ENCODE results near the gene LAMB4.

Gene LAMB4, protein sequence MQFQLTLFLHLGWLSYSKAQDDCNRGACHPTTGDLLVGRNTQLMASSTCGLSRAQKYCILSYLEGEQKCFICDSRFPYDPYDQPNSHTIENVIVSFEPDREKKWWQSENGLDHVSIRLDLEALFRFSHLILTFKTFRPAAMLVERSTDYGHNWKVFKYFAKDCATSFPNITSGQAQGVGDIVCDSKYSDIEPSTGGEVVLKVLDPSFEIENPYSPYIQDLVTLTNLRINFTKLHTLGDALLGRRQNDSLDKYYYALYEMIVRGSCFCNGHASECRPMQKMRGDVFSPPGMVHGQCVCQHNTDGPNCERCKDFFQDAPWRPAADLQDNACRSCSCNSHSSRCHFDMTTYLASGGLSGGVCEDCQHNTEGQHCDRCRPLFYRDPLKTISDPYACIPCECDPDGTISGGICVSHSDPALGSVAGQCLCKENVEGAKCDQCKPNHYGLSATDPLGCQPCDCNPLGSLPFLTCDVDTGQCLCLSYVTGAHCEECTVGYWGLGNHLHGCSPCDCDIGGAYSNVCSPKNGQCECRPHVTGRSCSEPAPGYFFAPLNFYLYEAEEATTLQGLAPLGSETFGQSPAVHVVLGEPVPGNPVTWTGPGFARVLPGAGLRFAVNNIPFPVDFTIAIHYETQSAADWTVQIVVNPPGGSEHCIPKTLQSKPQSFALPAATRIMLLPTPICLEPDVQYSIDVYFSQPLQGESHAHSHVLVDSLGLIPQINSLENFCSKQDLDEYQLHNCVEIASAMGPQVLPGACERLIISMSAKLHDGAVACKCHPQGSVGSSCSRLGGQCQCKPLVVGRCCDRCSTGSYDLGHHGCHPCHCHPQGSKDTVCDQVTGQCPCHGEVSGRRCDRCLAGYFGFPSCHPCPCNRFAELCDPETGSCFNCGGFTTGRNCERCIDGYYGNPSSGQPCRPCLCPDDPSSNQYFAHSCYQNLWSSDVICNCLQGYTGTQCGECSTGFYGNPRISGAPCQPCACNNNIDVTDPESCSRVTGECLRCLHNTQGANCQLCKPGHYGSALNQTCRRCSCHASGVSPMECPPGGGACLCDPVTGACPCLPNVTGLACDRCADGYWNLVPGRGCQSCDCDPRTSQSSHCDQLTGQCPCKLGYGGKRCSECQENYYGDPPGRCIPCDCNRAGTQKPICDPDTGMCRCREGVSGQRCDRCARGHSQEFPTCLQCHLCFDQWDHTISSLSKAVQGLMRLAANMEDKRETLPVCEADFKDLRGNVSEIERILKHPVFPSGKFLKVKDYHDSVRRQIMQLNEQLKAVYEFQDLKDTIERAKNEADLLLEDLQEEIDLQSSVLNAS (N-terminal part only)

DNA sequence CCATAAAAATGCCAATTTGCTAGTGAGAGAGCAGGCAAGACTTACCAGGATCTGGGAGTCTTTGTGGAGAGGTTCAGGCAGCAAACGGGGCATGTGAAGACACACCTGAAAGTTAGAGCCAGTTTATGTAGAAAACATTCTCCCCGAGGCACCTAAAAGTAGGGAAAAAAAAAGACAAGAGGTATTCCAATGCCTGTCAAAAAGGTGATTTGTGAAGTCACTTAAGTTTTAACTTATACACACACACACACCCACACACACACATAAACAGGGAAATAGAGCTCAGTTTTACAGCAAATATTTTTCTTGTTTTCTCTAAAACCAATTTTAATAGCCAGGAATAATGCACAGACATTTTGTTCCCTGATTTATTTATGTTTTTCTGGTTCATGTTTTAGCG lies at the start of gene LAMB4:
Gene LAMB4, minus strand, starts transcription at position 101 of the 400 bp plus-strand sequence. CDS start 7,197 bp downstream, outside the sequence.
- H3K27me3 Mint-ChIP-seq = peaks cover 8% of the 10 kb centered on the region
- H3K4me1 Mint-ChIP-seq (ENCODE audit: low read depth) = peaks cover 5% of the 10 kb centered on the region
- DNase-seq = no peak
- no peaks in the 10 kb centered on the region for H3K9me3 Mint-ChIP-seq
- no peaks in the 10 kb centered on the region for H3K36me3 Mint-ChIP-seq (ENCODE audit: low read depth)
- H3K27ac Mint-ChIP-seq = no peak within 1 kb of the TSS
- H3K4me3 Mint-ChIP-seq = no peak within 1 kb of the TSS

DNA sequence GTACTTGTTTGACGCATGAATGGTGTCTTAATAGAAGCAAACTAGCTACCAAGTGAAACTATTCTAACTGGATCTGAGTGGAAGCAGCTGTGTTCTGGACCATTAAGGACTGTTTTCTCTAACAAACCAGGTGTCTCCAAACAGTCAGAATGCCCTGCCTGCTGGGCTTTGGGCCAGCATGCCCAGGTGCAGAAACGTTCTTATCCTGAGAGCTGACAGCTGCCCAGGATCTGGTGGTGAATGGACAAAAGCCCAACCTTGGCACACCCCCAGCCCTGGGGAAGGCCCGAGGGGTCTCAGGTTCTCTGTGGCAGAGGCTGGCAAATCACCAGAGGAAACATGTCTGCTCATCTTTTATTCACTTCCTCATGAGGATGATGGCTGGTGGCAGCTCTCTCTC lies 48.2 kb upstream of the LAMB4 start:
- no peaks in the 10 kb centered on the region for H3K4me1 Mint-ChIP-seq (ENCODE audit: low read depth)
- H3K27me3 Mint-ChIP-seq = no peaks in the 10 kb centered on the region
- no peaks in the 10 kb centered on the region for H3K9me3 Mint-ChIP-seq
- DNase-seq = no peak
- H3K27ac Mint-ChIP-seq = no peak overlapping the region
- no peaks in the 10 kb centered on the region for H3K36me3 Mint-ChIP-seq (ENCODE audit: low read depth)
- no peak overlapping the region for H3K4me3 Mint-ChIP-seq

DNA sequence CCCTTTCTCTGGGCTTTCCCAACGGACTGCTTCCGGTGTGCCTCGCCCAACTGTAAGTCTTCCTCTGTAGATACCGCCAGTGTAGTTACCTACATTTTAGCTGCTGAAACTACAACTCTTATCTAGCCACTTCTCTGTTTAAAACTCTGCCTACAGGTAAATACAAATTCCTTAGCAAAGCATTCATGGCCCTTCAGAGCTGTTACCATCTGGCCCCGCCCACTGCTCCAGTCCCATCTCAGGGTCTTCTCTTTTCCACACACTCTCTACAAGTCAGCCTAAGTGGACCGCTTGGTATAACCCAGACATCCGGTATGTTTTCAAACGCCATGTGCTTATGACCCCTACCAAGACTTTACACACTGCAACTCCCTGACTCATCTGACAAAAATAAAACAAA lies 41.0 kb upstream of the LAMB4 start:
- DNase-seq = no peak
- H3K4me3 Mint-ChIP-seq = no peak overlapping the region
- H3K4me1 Mint-ChIP-seq (ENCODE audit: low read depth) = no peaks in the 10 kb centered on the region
- no peaks in the 10 kb centered on the region for H3K9me3 Mint-ChIP-seq
- peaks cover 4% of the 10 kb centered on the region for H3K27me3 Mint-ChIP-seq
- H3K27ac Mint-ChIP-seq = no peak overlapping the region
- no peaks in the 10 kb centered on the region for H3K36me3 Mint-ChIP-seq (ENCODE audit: low read depth)

DNA sequence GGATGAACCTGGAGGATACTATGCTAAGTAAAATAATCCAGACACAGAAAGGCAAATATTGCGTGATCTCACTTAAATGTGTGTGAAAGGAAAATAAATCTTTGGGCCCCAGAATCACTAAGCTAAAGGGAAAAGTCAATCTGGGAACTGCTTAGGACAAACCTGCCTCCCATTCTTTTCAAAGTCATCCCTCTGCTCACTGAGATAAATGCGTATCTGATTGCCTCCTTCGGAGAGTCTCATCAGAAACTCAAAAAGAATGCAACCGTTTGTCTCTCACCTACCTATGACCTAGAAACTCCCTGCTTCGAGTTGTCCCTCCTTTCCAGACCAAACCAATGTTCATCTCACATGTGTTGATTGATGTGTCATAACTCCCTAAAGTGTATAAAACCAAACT lies 40.1 kb upstream of the LAMB4 start:
- Mint-ChIP-seq H3K4me3 (no peak overlapping the region), H3K4me1 (ENCODE audit: low read depth) (no peaks in the 10 kb centered on the region), H3K36me3 (ENCODE audit: low read depth) (no peaks in the 10 kb centered on the region), H3K9me3 (no peaks in the 10 kb centered on the region), H3K27ac (no peak overlapping the region), H3K27me3 (peaks cover 4% of the 10 kb centered on the region)
- no peak for DNase-seq

DNA sequence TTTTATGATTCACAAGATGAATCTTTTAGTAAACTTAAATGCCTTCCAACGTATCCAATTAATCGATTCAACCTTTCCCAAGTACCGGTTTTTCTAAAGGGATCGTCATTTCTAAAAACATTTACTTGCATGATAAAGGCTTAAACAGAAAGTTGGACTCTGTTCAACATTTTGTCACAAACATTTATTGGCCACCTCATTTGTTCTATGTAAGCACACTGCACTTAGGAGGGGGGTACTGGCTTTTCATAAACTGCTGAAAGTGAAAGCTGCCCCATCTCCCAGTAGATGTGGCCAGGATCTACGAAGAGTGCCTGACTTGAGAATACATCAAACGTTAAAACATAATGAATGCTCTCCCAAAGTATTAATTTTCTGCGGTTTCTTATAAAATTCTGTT lies 37.3 kb upstream of the LAMB4 start:
- no peak overlapping the region for H3K27ac Mint-ChIP-seq
- DNase-seq = no peak
- peaks cover 4% of the 10 kb centered on the region for H3K27me3 Mint-ChIP-seq
- no peaks in the 10 kb centered on the region for H3K4me1 Mint-ChIP-seq (ENCODE audit: low read depth)
- H3K36me3 Mint-ChIP-seq (ENCODE audit: low read depth) = no peaks in the 10 kb centered on the region
- peaks cover 4% of the 10 kb centered on the region for H3K9me3 Mint-ChIP-seq
- H3K4me3 Mint-ChIP-seq = no peak overlapping the region

DNA sequence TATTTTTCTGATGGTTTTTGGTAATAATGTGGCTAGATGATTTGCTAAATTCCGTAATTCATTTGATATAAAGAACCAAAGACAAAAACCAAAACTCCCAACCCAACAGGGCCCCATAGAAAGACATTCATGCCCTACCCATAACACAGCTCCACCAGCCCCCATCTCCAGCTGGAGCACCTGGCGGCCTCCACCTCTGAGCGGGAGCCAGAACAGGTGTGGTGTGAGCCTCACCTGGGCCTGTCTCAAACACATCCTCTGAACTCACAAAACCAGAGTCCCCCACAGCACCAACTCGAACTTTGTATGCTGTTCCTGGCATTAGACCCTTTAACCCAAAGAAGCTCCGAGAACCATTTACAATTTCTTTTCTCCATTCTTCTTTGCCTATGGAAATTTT lies 36.5 kb upstream of the LAMB4 start:
- Mint-ChIP-seq H3K27me3 (peaks cover 4% of the 10 kb centered on the region), H3K9me3 (peaks cover 4% of the 10 kb centered on the region), H3K4me3 (no peak overlapping the region), H3K36me3 (ENCODE audit: low read depth) (no peaks in the 10 kb centered on the region), H3K27ac (no peak overlapping the region), H3K4me1 (ENCODE audit: low read depth) (no peaks in the 10 kb centered on the region)
- DNase-seq = no peak

DNA sequence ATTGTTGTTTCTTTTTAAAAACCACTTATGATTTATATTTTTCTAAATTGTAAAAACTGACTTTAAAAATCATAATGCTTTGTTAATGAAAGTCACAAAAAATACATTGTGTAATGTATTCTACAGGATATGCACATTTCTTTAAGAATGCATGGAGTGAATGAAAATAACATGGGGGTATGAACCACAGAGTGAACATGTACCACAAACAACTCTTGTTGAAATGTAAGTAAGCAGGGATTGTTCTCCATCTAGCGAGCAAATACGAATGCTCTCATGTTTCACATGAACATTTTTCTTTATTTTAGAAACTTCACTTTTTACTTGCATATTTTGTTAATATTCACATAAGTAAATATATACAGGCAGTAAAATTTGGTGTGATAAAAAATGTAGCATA lies 35.6 kb upstream of the LAMB4 start:
- H3K4me3 Mint-ChIP-seq = no peak overlapping the region
- peaks cover 4% of the 10 kb centered on the region for H3K27me3 Mint-ChIP-seq
- H3K27ac Mint-ChIP-seq = no peak overlapping the region
- no peak for DNase-seq
- no peaks in the 10 kb centered on the region for H3K4me1 Mint-ChIP-seq (ENCODE audit: low read depth)
- H3K9me3 Mint-ChIP-seq = peaks cover 4% of the 10 kb centered on the region
- H3K36me3 Mint-ChIP-seq (ENCODE audit: low read depth) = no peaks in the 10 kb centered on the region

DNA sequence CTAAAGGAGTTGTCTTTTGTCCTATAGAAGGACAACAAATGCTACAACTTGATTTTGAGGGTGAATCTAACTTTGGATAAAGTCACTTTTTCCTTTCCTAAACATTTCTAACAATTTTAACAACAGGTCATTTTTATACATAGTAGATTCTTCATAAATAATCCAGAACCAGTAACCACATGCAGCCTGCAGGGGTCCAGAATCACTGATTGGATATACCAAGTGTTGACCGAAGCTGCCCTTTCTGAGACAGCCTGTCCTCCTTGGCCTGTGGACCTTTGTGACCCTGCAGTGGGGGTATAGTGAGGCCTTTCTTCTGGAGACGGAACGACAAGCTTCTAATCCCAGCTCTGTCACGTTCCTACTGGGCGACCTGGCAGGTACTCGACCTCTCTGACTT lies 34.8 kb upstream of the LAMB4 start:
- Mint-ChIP-seq H3K4me3 (no peak overlapping the region), H3K9me3 (peaks cover 4% of the 10 kb centered on the region), H3K27ac (no peak overlapping the region), H3K36me3 (ENCODE audit: low read depth) (no peaks in the 10 kb centered on the region), H3K4me1 (ENCODE audit: low read depth) (no peaks in the 10 kb centered on the region), H3K27me3 (peaks cover 8% of the 10 kb centered on the region)
- no peak for DNase-seq

DNA sequence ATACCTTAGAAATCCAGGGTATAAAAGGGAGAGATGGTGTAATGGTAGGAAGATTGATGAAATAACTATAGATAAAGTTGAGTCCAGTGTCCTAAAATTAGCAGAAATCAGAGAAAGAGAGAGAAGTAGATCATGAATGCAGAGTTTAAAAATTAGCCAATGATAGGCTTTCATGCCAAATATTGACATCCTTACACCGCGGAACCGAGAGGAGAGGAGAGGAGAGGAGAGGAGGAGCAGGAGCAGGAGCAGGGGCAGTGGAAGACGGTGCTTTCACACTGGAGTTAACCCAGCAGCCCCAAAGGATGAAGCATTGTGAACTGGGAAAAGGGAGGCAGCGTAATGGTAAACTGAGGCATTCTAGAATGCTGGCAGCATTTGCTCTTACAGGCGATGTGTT lies 34.2 kb upstream of the LAMB4 start:
- H3K27me3 Mint-ChIP-seq = peaks cover 9% of the 10 kb centered on the region
- H3K36me3 Mint-ChIP-seq (ENCODE audit: low read depth) = no peaks in the 10 kb centered on the region
- no peak overlapping the region for H3K4me3 Mint-ChIP-seq
- DNase-seq = no peak
- no peaks in the 10 kb centered on the region for H3K4me1 Mint-ChIP-seq (ENCODE audit: low read depth)
- peaks cover 4% of the 10 kb centered on the region for H3K9me3 Mint-ChIP-seq
- H3K27ac Mint-ChIP-seq = no peak overlapping the region

DNA sequence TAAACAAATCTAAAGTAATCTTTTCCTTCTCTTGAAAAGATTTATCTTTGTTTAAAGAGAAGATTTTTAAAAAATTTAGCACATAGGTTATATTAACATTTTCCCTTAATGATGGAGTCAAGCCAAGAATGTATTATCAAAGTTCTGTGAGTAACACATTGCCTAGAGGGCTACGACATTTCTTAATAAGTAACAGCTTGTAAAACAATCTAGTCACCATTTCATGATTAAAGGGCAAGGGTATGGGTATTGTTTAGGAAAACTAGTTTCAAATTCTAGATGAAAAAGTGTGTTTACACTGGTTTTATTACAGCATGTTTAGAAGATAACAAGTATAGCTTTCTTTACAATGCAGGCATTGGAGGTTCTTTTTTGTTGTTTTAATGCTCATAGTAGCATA lies 28.6 kb upstream of the LAMB4 start:
- H3K27me3 Mint-ChIP-seq = peaks cover 19% of the 10 kb centered on the region
- DNase-seq = no peak
- H3K27ac Mint-ChIP-seq = no peak overlapping the region
- no peak overlapping the region for H3K4me3 Mint-ChIP-seq
- no peaks in the 10 kb centered on the region for H3K36me3 Mint-ChIP-seq (ENCODE audit: low read depth)
- peaks cover 1% of the 10 kb centered on the region for H3K4me1 Mint-ChIP-seq (ENCODE audit: low read depth)
- peaks cover 4% of the 10 kb centered on the region for H3K9me3 Mint-ChIP-seq

DNA sequence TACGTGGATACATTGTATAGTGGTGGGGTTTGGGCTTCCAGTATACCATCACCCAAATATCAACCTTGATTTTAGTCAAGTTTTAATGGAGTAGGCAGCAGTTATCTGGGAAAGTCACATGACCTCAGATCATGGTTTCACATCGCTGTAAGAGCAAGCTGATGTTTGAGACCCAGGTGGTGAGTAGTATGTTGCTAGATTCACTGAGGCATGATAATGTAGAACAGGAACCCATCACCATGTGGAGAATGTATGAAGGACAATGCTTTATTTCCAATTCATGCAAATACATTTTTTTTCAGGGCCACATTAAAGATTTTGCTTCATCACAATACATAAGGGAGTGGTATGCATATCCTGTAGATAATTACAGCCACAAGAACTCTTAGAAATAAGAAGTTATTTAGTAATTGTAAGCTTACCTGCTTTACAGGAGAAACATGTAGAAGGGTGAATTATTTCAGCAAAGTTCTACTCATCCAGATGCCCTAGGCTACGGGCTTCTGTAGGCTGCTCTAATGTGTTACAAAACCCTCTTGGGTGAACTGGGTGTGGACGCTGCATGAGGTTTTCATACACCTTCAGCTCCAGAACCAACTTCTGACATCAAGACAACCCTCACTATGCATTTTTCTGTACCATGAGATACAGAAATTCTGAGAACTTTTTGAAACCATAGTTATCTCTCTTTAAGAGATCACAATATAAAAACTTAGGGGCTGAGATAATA lies 27.6 kb upstream of the LAMB4 start:
- H3K4me1 Mint-ChIP-seq (ENCODE audit: low read depth) = peaks cover 1% of the 10 kb centered on the region
- DNase-seq = no peak
- H3K27ac Mint-ChIP-seq = no peak overlapping the region

DNA sequence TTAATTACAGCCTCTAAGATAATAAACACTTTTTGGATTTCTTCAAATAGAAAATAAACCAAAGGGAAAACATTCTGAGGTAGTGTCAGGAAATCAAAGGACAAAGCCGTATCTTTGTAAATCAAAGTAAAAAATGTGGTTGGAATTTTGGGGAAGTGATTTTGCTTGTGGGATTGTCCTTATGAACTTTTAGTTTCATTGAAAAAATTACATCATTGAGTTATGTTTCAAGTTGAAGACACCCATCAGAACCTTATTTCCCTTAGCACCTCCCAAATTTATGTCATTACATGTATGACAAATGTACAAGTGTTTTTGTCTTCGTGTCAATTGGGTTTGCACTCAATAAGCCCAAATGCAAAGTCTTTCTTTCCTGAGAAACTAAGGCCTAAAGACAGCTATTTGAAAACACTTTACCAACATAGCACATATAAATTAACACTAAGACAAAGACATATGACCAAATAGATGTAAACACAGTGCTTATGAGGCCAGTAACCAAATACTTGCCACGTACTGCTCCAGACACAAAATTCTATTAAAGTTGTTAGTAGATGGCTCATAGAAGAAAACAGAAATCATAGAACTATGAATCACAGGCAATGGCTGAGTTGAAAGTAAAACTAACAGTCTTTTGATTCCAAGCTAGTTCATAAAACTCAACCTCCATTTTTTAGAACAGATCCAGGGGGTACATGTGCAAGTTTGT lies 26.9 kb upstream of the LAMB4 start:
- Mint-ChIP-seq H3K4me1 (ENCODE audit: low read depth) (peaks cover 1% of the 10 kb centered on the region), H3K36me3 (ENCODE audit: low read depth) (no peaks in the 10 kb centered on the region), H3K27ac (no peak overlapping the region), H3K27me3 (peaks cover 24% of the 10 kb centered on the region), H3K4me3 (no peak overlapping the region), H3K9me3 (no peaks in the 10 kb centered on the region)
- no peak for DNase-seq

More for the DNA sequence above, 27.6 kb upstream of the LAMB4 start:
- Mint-ChIP-seq H3K27me3 (peaks cover 21% of the 10 kb centered on the region), H3K4me3 (no peak overlapping the region), H3K36me3 (ENCODE audit: low read depth) (no peaks in the 10 kb centered on the region), H3K9me3 (no peaks in the 10 kb centered on the region)

DNA sequence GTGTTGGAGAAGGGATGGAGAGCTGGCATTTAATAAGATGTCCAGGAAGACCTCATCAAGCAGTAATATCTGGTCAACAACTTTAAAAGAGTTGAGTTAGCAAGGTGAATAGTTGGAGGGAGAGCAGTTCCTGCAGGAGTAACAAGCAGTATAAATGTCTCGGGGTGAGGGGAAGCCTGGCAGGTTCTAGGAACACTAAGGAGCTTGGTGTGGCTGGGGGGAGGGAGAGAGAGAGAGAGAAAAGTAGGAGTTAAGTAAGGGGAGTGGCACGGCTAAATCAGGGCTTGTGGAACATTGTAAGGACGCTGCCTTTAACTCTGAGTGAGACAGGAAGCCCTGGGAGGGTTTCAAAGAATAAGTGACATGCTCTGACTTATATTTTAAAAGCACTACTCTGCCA lies 22.0 kb upstream of the LAMB4 start:
- H3K9me3 Mint-ChIP-seq = no peaks in the 10 kb centered on the region
- no peaks in the 10 kb centered on the region for H3K4me1 Mint-ChIP-seq (ENCODE audit: low read depth)
- DNase-seq = no peak
- peaks cover 19% of the 10 kb centered on the region for H3K27me3 Mint-ChIP-seq
- H3K27ac Mint-ChIP-seq = no peak overlapping the region
- no peak overlapping the region for H3K4me3 Mint-ChIP-seq
- no peaks in the 10 kb centered on the region for H3K36me3 Mint-ChIP-seq (ENCODE audit: low read depth)

Measured in activated T-cell treated with anti-CD3 and anti-CD28 coated beads, Interleukin-2, amount 50 U/mL, for 24 hours (primary cell).